GM19455 (cell line): ENCODE measurements around the gene RBFOX2.

Experiments used
- ATAC-seq: cut with Tn5 transposase; IDR thresholded peaks from one replicate; pipeline ENCODE4 v1.9.1; 2021; ENCODE audit not compliant: unreplicated experiment

RBFOX2 gene

GRCh38 chr22:35785181-35785923 is 243.3 kb downstream of the RBFOX2 start:
- no peak for ATAC-seq

- ATAC-seq = no peak
Measured at GRCh38 chr22:35784633-35785032, 244.0 kb downstream of the RBFOX2 start.

- no peak for ATAC-seq
Measured at GRCh38 chr22:35783943-35784614, 244.5 kb downstream of the RBFOX2 start.

- no peak for ATAC-seq
Measured at GRCh38 chr22:35782504-35782903, 246.1 kb downstream of the RBFOX2 start.

- ATAC-seq = no peak
Measured at GRCh38 chr22:35781898-35782297, 246.7 kb downstream of the RBFOX2 start.

- ATAC-seq = no peak
Measured at GRCh38 chr22:35777335-35777975, 251.2 kb downstream of the RBFOX2 start.

GRCh38 chr22:35775339-35775738 is 253.3 kb downstream of the RBFOX2 start:
- ATAC-seq = no peak

GRCh38 chr22:35769974-35770373 is 258.6 kb downstream of the RBFOX2 start:
- ATAC-seq = no peak

GRCh38 chr22:35766654-35767580 is 261.7 kb downstream of the RBFOX2 start:
- no peak for ATAC-seq

- ATAC-seq = no peak
Measured at GRCh38 chr22:35761037-35761436, 267.6 kb downstream of the RBFOX2 start.

GRCh38 chr22:35758394-35758793 is 270.2 kb downstream of the RBFOX2 start:
- no peak for ATAC-seq

- ATAC-seq = no peak
Measured at GRCh38 chr22:35756722-35757121, 271.9 kb downstream of the RBFOX2 start.

GRCh38 chr22:35754761-35755160 is 273.9 kb downstream of the RBFOX2 start:
- no peak for ATAC-seq

GRCh38 chr22:35752863-35753189 is 275.8 kb downstream of the RBFOX2 start:
- no peak for ATAC-seq

GRCh38 chr22:35752006-35752862 is 276.4 kb downstream of the RBFOX2 start:
- no peak for ATAC-seq

- ATAC-seq = no peak
Measured at GRCh38 chr22:35749808-35750207, 278.8 kb downstream of the RBFOX2 start.

GRCh38 chr22:35746946-35747703 is 281.5 kb downstream of the RBFOX2 start:
- no peak for ATAC-seq

GRCh38 chr22:35746248-35746647 is 282.4 kb downstream of the RBFOX2 start:
- no peak for ATAC-seq

GRCh38 chr22:35743326-35743860 is 285.2 kb downstream of the RBFOX2 start:
- no peak for ATAC-seq
